Measurements from ENCODE around the gene LANCL2. TPM values are rescaled to one million over a fixed set of nuclear protein-coding genes. Genes with fewer than 3 reads are reported as not detected.

The LANCL2 gene, protein sequence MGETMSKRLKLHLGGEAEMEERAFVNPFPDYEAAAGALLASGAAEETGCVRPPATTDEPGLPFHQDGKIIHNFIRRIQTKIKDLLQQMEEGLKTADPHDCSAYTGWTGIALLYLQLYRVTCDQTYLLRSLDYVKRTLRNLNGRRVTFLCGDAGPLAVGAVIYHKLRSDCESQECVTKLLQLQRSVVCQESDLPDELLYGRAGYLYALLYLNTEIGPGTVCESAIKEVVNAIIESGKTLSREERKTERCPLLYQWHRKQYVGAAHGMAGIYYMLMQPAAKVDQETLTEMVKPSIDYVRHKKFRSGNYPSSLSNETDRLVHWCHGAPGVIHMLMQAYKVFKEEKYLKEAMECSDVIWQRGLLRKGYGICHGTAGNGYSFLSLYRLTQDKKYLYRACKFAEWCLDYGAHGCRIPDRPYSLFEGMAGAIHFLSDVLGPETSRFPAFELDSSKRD
- total RNA-seq (1 to 10 TPM; 5.0 to 6.4 (median 6.1) TPM), total RNA-seq (9.6 to 43.1 (median 20.5) reads per million in 29 experiments)
- 8.1 TPM for total RNA-seq (2013)

DNA sequence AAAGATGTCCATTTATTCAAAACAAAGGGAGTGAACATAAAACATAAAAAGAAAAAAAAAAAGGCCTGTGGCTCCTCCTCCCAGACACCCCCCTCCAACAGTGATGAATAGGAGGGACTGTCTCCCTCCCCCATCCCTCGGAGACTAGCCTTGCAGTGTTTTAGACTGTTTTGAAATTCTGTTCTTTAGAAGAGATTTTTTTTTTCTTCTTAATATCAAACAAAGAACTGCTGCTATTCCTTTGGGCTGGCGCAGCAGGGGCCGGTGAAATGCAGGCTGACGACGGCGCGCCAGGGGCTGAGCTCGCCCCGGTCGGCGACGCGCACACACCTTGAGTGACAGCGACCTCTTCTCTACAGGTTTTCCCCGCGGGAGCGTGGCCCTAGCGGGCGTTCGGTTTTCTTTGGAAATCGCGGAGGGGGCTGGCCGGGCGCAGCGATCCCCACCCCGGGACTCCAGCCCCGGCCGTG, at the start of gene LANCL2:
TSS of gene LANCL2 (plus strand) at position 133 of the 470 bp plus-strand sequence. CDS start 689 bp downstream, outside the sequence.
- peaks cover 14 to 15% of the 10 kb centered on the region in 2 experiments for H3K4me1 ChIP-seq (ENCODE audit: control insufficient read depth in 1 of 2, extremely low read depth in 1 of 2, insufficient read depth in 2 of 2, low read length in 2 of 2)
- no peaks in the 10 kb centered on the region for H3K9me3 ChIP-seq
- H3K36me3 ChIP-seq (ENCODE audit: control insufficient read depth in 2 of 2, extremely low read depth in 1 of 2, insufficient read depth in 1 of 2, low read length in 1 of 2) = no peaks in the 10 kb centered on the region
- DNase-seq (peak in 23 of 35 experiments; percentile 6 to 59 (median 29)), ATAC-seq (replicated peaks in 1 of 4) (peak; percentile 29 to 34 (median 32))
- Mint-ChIP-seq H3K27me3 (no peaks in the 10 kb centered on the region), H3K9me3 (no peaks in the 10 kb centered on the region), H3K4me3 (peak within 1 kb of the TSS; percentile 91 to 98 (median 93)), H3K27ac (peak within 1 kb of the TSS; percentile 97), H3K36me3 (no peaks in the 10 kb centered on the region), H3K4me1 (peaks cover 10 to 33% (median 19%) of the 10 kb centered on the region in 3 donors)
- POLR2A ChIA-PET = interaction anchor here in 1 of 2 donors (0.9 to 1.8 kb wide), 2 partner anchors 11 to 56 kb away, joined by 3 to 8 read pairs; no protein-coding TSS in a partner anchor
- H3K27ac ChIP-seq (ENCODE audit: low read length) = peak within 1 kb of the TSS; percentile 98
- WGBS (ENCODE audit: insufficient coverage) = 0% methylated on average over 27 of the region's 28 CpGs
- H3K4me3 ChIP-seq (ENCODE audit: control insufficient read depth in 1 of 2, extremely low read depth in 1 of 2, low read length in 1 of 2) = peak within 1 kb of the TSS; percentile 71 to 99
- peaks cover 2% of the 10 kb centered on the region in 2 experiments for H3K27me3 ChIP-seq (replicated peaks in 1 of 2; ENCODE audit: control insufficient read depth in 2 of 2, extremely low read depth in 1 of 2, insufficient read depth in 2 of 2, low read length in 1 of 2)
- CTCF ChIA-PET = interaction anchor here in 1 of 2 donors (1.2 to 1.9 kb wide), 2 partner anchors 56 to 606 kb away, joined by 3 to 20 read pairs; partner anchors contain the start of gene SEC61G

DNA sequence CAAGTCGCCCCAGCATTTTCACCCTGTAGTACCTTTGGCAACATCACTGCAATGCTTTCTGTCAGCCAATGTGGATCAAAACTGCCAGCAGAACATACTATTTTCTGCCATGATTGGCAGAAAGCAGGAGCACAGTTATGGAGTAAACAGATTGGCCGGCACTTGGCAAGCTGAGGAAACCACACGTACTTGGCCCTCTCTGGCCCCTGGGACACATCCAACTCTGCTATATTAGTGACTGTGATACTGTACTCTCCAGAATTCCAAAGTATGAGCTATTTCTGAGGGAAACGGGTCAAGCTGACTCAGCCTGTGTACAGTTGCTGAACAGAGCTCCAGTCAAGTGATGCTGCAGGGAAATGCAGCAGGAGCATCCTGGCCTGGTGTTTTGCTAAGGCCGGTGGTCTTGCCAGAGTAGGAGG, 39.8 kb upstream of the LANCL2 start:
- Histone ChIP-seq H3K9me3 (no peaks in the 10 kb centered on the region), H3K27ac (ENCODE audit: low read length) (no peak overlapping the region), H3K27me3 (replicated peaks in 1 of 2; ENCODE audit: control insufficient read depth in 2 of 2, extremely low read depth in 1 of 2, insufficient read depth in 2 of 2, low read length in 1 of 2) (peaks cover 0 to 2% of the 10 kb centered on the region in 2 experiments), H3K4me3 (ENCODE audit: control insufficient read depth in 1 of 2, extremely low read depth in 1 of 2, low read length in 1 of 2) (no peak overlapping the region), H3K36me3 (ENCODE audit: control insufficient read depth in 2 of 2, extremely low read depth in 1 of 2, insufficient read depth in 1 of 2, low read length in 1 of 2) (no peaks in the 10 kb centered on the region), H3K4me1 (ENCODE audit: control insufficient read depth in 1 of 2, extremely low read depth in 1 of 2, insufficient read depth in 2 of 2, low read length in 2 of 2) (no peaks in the 10 kb centered on the region)
- ChIA-PET POLR2A (no interaction called here), CTCF (no interaction called here)
- H3K27ac Mint-ChIP-seq = no peak overlapping the region
- ATAC-seq (replicated peaks in 1 of 4) (no peak), DNase-seq (no peak)
- H3K27me3 Mint-ChIP-seq = peaks cover 2 to 14% of the 10 kb centered on the region in 2 donors
- no peak overlapping the region for H3K4me3 Mint-ChIP-seq
- H3K9me3 Mint-ChIP-seq = no peaks in the 10 kb centered on the region
- H3K4me1 Mint-ChIP-seq = no peaks in the 10 kb centered on the region
- H3K36me3 Mint-ChIP-seq = no peaks in the 10 kb centered on the region
- 94% methylated on average over 4 of the region's 5 CpGs for WGBS (ENCODE audit: insufficient coverage)

DNA sequence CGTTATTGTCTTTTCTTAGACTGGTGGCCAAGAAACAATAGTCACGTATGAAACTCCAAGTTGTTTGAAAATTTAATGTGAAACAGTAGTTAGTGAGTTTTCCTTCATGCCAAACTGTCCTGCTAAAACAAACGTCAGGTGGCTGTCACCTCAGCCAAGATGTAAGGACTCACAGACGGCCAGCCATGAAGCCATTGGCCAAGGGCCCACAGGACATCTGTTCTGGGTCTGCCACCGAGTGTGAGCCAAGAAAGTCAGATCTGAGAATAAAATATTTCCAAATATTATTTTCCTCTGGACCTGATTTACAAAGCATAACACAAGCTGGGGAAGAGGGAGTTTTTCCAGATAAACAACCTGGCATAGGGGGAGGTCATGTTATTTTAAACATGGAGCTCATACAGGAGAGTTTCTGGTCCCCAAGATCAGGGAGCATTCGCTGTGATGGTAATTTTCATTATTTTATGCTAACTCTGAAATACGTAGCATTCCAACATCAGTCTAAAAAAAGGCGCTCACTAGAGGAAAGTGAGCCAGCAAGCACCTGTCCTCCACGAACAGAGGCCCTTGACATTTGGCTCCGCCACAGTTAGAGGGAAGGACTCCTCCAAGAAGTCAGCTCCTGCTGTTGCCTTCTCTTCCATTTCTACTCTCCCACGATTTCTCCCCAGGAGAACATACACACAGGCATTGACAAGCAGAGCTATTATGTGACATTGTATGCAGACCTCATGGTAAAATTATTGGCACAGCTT, 38.9 kb upstream of the LANCL2 start:
- no peaks in the 10 kb centered on the region for H3K9me3 Mint-ChIP-seq
- H3K36me3 ChIP-seq (ENCODE audit: control insufficient read depth in 2 of 2, extremely low read depth in 1 of 2, insufficient read depth in 1 of 2, low read length in 1 of 2) = no peaks in the 10 kb centered on the region

DNA sequence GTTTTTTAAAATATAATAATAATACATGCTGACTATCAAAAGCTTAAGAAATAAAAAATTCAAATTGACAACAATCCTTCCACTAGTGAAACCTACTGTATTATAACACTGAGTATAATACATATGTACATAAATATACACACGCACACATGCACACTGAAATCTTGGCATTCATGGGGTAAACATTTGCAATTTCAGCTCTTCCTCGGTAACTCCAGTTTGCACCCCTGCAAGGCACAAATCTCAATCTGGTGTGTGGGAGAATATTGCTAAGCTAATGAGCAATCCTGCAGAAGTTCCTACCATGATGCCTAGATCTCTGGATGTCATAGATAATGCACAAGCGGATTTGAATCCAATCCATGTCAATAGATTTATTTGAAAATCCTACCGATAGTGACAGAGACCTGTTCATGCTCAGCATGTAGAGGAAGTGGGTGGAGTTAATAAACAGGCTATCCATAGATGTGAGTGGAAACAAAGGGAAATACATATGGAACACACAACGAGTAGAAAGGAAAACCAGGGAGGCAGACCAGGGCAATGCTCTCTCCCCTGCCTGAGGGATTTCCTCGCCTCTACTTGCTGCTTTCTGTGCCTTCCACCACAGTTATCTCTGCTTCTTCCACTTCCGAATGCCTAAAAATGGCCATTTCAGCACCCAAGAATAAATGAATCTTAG, 38.1 kb upstream of the LANCL2 start:
- Mint-ChIP-seq H3K27me3 (peaks cover 0 to 4% of the 10 kb centered on the region in 2 donors), H3K4me3 (no peak overlapping the region), H3K4me1 (no peaks in the 10 kb centered on the region), H3K27ac (no peak overlapping the region), H3K36me3 (no peaks in the 10 kb centered on the region), H3K9me3 (no peaks in the 10 kb centered on the region)
- Histone ChIP-seq H3K27me3 (replicated peaks in 1 of 2; ENCODE audit: control insufficient read depth in 2 of 2, extremely low read depth in 1 of 2, insufficient read depth in 2 of 2, low read length in 1 of 2) (peaks cover 0 to 2% of the 10 kb centered on the region in 2 experiments), H3K36me3 (ENCODE audit: control insufficient read depth in 2 of 2, extremely low read depth in 1 of 2, insufficient read depth in 1 of 2, low read length in 1 of 2) (no peaks in the 10 kb centered on the region), H3K4me3 (ENCODE audit: control insufficient read depth in 1 of 2, extremely low read depth in 1 of 2, low read length in 1 of 2) (no peak overlapping the region), H3K27ac (ENCODE audit: low read length) (no peak overlapping the region), H3K4me1 (ENCODE audit: control insufficient read depth in 1 of 2, extremely low read depth in 1 of 2, insufficient read depth in 2 of 2, low read length in 2 of 2) (no peaks in the 10 kb centered on the region), H3K9me3 (no peaks in the 10 kb centered on the region)
- DNase-seq (no peak), ATAC-seq (replicated peaks in 1 of 4) (no peak)
- CTCF ChIA-PET = no interaction called here
- 88% methylated on average over 5 of the region's 7 CpGs for WGBS (ENCODE audit: insufficient coverage)
- POLR2A ChIA-PET = no interaction called here

More for the DNA sequence above, 38.9 kb upstream of the LANCL2 start:
- peaks cover 0 to 5% of the 10 kb centered on the region in 2 donors for H3K27me3 Mint-ChIP-seq
- H3K4me1 Mint-ChIP-seq = no peaks in the 10 kb centered on the region
- no peaks in the 10 kb centered on the region for H3K4me1 ChIP-seq (ENCODE audit: control insufficient read depth in 1 of 2, extremely low read depth in 1 of 2, insufficient read depth in 2 of 2, low read length in 2 of 2)
- H3K9me3 ChIP-seq = no peaks in the 10 kb centered on the region
- ChIA-PET POLR2A (no interaction called here), CTCF (no interaction called here)
- ATAC-seq (replicated peaks in 1 of 4) (no peak), DNase-seq (no peak)
- H3K27ac ChIP-seq (ENCODE audit: low read length) = no peak overlapping the region
- no peaks in the 10 kb centered on the region for H3K36me3 Mint-ChIP-seq
- peaks cover 0 to 2% of the 10 kb centered on the region in 2 experiments for H3K27me3 ChIP-seq (replicated peaks in 1 of 2; ENCODE audit: control insufficient read depth in 2 of 2, extremely low read depth in 1 of 2, insufficient read depth in 2 of 2, low read length in 1 of 2)
- H3K4me3 ChIP-seq (ENCODE audit: control insufficient read depth in 1 of 2, extremely low read depth in 1 of 2, low read length in 1 of 2) = no peak overlapping the region
- H3K27ac Mint-ChIP-seq = no peak overlapping the region
- H3K4me3 Mint-ChIP-seq = no peak overlapping the region
- WGBS (ENCODE audit: insufficient coverage) = 89% methylated on average over 5 of the region's 11 CpGs

DNA sequence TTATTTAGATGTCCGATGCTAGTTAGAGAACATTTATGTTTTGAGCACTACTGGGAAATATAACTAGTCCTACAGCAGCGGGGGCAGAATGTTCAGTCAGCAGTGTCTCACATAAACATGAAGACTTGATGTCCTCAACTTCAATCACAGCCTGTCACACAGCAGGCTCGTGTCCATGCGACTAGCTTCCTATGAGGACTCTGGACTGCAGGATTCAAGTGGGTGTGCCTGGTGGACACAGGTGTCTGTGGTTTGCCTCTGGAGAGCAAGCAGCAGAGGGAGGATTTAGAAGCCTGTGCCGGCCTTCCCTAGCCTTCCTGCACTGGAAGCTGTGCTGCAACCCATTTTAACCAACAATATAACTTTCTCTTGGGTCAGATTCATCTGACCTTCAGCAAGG, 30.0 kb upstream of the LANCL2 start:
- CTCF ChIA-PET = no interaction called here
- no peak overlapping the region for H3K4me3 Mint-ChIP-seq

DNA sequence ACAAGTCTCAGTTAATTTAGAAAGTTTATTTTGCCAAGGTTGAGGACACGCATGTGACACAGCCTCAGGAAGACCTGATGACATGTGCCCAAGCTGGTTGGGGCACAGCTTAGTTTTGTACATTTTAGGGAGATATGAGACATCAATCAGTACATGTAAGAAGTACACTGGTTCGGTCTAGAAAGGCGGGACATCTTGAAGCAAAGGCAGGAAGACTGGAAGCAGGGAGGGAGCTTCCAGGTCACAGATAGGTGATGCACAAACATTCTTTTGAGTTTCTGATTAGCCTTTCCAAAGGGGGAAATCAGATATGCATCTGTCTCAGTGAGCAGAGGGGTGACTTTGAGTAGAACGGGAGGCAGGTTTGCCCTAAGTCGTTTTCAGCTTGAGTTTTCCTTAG, 29.4 kb upstream of the LANCL2 start:
- 83% methylated on average over 3 of the region's 5 CpGs for WGBS (ENCODE audit: insufficient coverage)
- ChIA-PET CTCF (no interaction called here), POLR2A (no interaction called here)
- Mint-ChIP-seq H3K27me3 (peaks cover 0 to 5% of the 10 kb centered on the region in 2 donors), H3K27ac (no peak overlapping the region), H3K4me3 (no peak overlapping the region), H3K9me3 (no peaks in the 10 kb centered on the region), H3K36me3 (no peaks in the 10 kb centered on the region), H3K4me1 (no peaks in the 10 kb centered on the region)
- DNase-seq = no peak
- no peaks in the 10 kb centered on the region for H3K4me1 ChIP-seq (ENCODE audit: control insufficient read depth in 1 of 2, extremely low read depth in 1 of 2, insufficient read depth in 2 of 2, low read length in 2 of 2)
- no peaks in the 10 kb centered on the region for H3K36me3 ChIP-seq (ENCODE audit: control insufficient read depth in 2 of 2, extremely low read depth in 1 of 2, insufficient read depth in 1 of 2, low read length in 1 of 2)
- H3K27ac ChIP-seq (ENCODE audit: low read length) = no peak overlapping the region
- H3K4me3 ChIP-seq (ENCODE audit: control insufficient read depth in 1 of 2, extremely low read depth in 1 of 2, low read length in 1 of 2) = no peak overlapping the region
- ATAC-seq (replicated peaks in 1 of 4) = no peak
- no peaks in the 10 kb centered on the region for H3K9me3 ChIP-seq
- no peaks in the 10 kb centered on the region for H3K27me3 ChIP-seq (replicated peaks in 1 of 2; ENCODE audit: control insufficient read depth in 2 of 2, extremely low read depth in 1 of 2, insufficient read depth in 2 of 2, low read length in 1 of 2)

More for the DNA sequence above, 30.0 kb upstream of the LANCL2 start:
- no peaks in the 10 kb centered on the region for H3K9me3 ChIP-seq
- H3K36me3 Mint-ChIP-seq = no peaks in the 10 kb centered on the region
- no peaks in the 10 kb centered on the region for H3K4me1 Mint-ChIP-seq
- no peak overlapping the region for H3K4me3 ChIP-seq (ENCODE audit: control insufficient read depth in 1 of 2, extremely low read depth in 1 of 2, low read length in 1 of 2)
- no peaks in the 10 kb centered on the region for H3K36me3 ChIP-seq (ENCODE audit: control insufficient read depth in 2 of 2, extremely low read depth in 1 of 2, insufficient read depth in 1 of 2, low read length in 1 of 2)
- DNase-seq = no peak
- H3K27me3 Mint-ChIP-seq = peaks cover 0 to 5% of the 10 kb centered on the region in 2 donors
- no peak overlapping the region for H3K27ac Mint-ChIP-seq
- no peaks in the 10 kb centered on the region for H3K27me3 ChIP-seq (replicated peaks in 1 of 2; ENCODE audit: control insufficient read depth in 2 of 2, extremely low read depth in 1 of 2, insufficient read depth in 2 of 2, low read length in 1 of 2)
- WGBS (ENCODE audit: insufficient coverage) = 100% methylated on average over 1 of the region's 5 CpGs
- POLR2A ChIA-PET = no interaction called here
- no peak overlapping the region for H3K27ac ChIP-seq (ENCODE audit: low read length)
- H3K4me1 ChIP-seq (ENCODE audit: control insufficient read depth in 1 of 2, extremely low read depth in 1 of 2, insufficient read depth in 2 of 2, low read length in 2 of 2) = no peaks in the 10 kb centered on the region
- no peaks in the 10 kb centered on the region for H3K9me3 Mint-ChIP-seq
- ATAC-seq (replicated peaks in 1 of 4) = no peak

Measured in T-cell (primary cell).